WTC11 (cell line): ENCODE results near the gene TNN.

ENCODE experiments used
- ATF1 ChIP-seq: sonication (generic); formaldehyde crosslinking; IDR thresholded peaks from 2 replicates; pipeline ENCODE4 v1.8.1; 2023; ENCODE audit warnings: mild to moderate bottlenecking, moderate library complexity, missing genetic modification reagents
- MAX ChIP-seq: sonication (generic); formaldehyde crosslinking; IDR thresholded peaks from 2 replicates; pipeline ENCODE4 v1.8.0; 2022; ENCODE audit warnings: mild to moderate bottlenecking, missing genetic modification reagents
- ZNF425 ChIP-seq: fragments of 250-450 bp; sonication (Bioruptor Pico); conservative IDR thresholded peaks from 2 replicates; pipeline ENCODE4 v1.9.0; 2021; ENCODE audit warnings: mild to moderate bottlenecking

- TF ChIP-seq MAX (no peak), ZNF425 (no peak), ATF1 (no peak)
Observed at GRCh38 chr1:175034775-175035174, 32.9 kb upstream of the TNN start.
